ENCODE measurements around the gene ADORA1.

GRCh38 chr1:203165800-203166161 lies 38.3 kb downstream of the ADORA1 start:
- TF ChIP-seq CTCF (conservative IDR thresholded peaks at IDR 0.05; ENCODE audit: low read length) (no peak), EZH2phosphoT487 (IDR thresholded peaks at IDR 0.05; ENCODE audit: borderline replicate concordance, low read depth, low read length) (no peak)
